GM12891 (cell line): ENCODE data around the gene MATR3.

Source experiments
- DNase-seq: peaks from one replicate; pipeline ENCODE4 v3.0.0; 2011; ENCODE audit warnings: low spot score; ENCODE audit not compliant: insufficient read length
- FAIRE-seq: peaks from 2 replicates; lab custom pipeline; 2011; peaks lifted over from hg19 to GRCh38; lab: Jason Lieb, UNC
- PAX5 ChIP-seq: IDR thresholded peaks from 2 replicates; pipeline ENCODE4 v1.6.1; 2011; ENCODE audit warnings: low read length, moderate library complexity, mild to moderate bottlenecking; ENCODE audit not compliant: insufficient read depth, severe bottlenecking
- POLR2A ChIP-seq: IDR thresholded peaks from 2 replicates; pipeline ENCODE4 v1.6.1; 2011; ENCODE audit warnings: low read depth, low read length, control low read depth
- POLR2AphosphoS5 ChIP-seq: IDR thresholded peaks from 2 replicates; pipeline ENCODE4 v1.6.1; 2011; ENCODE audit warnings: low read depth, low read length, control low read depth
- POU2F2 ChIP-seq: IDR thresholded peaks from 2 replicates; pipeline ENCODE4 v1.6.1; 2011; ENCODE audit warnings: low read depth, mild to moderate bottlenecking, control low read depth, low read length, moderate library complexity
- SPI1 ChIP-seq: IDR thresholded peaks from 2 replicates; pipeline ENCODE4 v1.6.1; 2011; ENCODE audit warnings: low read depth, low read length, control low read depth
- TAF1 ChIP-seq: IDR thresholded peaks from 2 replicates; pipeline ENCODE4 v1.6.1; 2011; ENCODE audit warnings: low read depth, low read length, control low read depth

Gene MATR3

DNA sequence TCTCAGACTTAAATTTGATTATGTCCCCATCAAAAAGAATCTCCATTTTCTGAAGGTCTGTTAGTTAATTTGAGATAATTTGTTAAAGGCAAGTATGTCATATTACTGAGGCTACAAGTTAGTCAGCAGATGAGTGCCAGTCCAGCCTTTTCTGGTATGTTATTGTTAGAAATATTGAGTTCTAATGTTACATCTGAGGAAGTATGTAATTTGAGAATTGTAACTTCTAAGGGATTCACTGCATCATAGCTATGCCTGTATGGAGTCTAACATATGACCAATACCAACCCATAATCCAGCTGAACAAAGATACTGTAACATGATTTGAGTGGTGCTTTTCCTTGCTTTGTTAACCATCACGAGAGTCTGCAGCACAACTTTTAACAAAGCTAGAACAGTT is 75.6 kb downstream of the MATR3 start:
- no peak for FAIRE-seq
- no peak for DNase-seq
- TF ChIP-seq SPI1 (no peak), POLR2AphosphoS5 (no peak), POLR2A (no peak), TAF1 (no peak)

DNA sequence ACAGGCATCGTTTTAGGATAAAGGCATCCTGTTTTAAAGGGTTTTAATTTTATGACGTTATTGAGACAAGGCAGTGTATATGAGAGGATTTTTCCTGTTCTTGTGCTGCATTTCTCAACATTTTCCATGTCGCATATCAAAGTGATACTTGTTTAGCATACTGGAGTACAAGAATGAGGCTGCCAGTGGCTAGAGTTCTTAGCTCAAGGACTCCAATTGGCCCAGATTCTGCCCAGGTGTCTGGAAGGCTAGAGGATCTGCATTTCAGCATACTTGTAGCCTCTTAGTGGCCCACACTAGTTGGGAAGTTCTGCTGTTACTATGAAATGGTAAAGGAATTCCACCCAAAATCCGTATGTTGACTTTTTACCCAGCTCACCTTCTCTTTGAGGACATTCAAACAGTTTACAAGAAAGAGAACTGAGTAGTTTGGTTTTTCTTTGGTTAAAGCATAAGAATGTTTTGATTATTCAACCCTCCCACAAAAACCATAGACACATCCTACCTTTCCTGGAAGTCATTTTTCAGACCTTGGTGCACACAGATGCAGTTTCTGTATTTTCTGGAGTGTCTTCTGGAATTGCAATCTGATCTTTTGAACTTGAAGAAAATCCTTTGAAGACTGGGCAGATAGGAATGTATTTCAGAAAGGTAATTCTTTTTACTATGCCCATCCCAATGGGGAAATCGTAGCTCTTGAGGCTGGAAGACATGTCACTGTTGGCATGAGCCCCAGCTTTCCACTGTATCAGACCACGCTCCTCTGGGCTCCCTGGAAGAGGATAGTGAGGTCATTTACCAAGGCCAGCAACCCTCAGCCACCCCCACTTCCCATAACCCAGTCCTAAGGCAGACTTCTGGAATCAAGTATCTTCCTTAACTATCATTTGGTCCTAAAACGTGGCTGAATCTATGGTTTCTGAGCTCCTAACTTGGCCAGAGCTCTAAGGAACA is 78.2 kb downstream of the MATR3 start:
- no peak for TF ChIP-seq TAF1
- TF ChIP-seq POLR2AphosphoS5: no peak
- no peak for TF ChIP-seq PAX5
- TF ChIP-seq SPI1: no peak
- TF ChIP-seq POLR2A: no peak
- DNase-seq (no peak), FAIRE-seq (no peak)

DNA sequence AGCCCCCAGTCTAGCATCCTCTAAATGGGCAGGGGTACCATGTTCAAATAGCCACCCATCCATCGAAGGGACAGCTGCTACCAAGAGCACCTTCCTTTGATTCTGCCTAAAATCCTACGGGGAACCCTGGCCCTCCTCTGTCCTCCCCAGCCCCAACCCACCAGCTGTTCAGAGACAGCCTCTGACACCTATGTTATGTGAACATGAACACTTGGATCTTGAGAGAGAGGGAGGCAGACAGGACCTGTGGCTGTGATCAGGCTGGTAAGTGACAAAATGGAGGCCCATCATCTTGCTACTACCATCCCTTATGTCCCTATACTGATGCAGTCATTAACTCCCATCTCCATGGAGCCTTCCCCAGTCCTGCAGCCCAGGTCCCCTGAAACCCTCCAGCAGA is 81.4 kb downstream of the MATR3 start:
- FAIRE-seq: peak; percentile 47
- TF ChIP-seq POU2F2: no peak
- TF ChIP-seq PAX5: no peak
- TF ChIP-seq TAF1: no peak
- TF ChIP-seq SPI1: no peak
- TF ChIP-seq POLR2AphosphoS5: no peak
- TF ChIP-seq POLR2A: no peak
- no peak for DNase-seq

DNA sequence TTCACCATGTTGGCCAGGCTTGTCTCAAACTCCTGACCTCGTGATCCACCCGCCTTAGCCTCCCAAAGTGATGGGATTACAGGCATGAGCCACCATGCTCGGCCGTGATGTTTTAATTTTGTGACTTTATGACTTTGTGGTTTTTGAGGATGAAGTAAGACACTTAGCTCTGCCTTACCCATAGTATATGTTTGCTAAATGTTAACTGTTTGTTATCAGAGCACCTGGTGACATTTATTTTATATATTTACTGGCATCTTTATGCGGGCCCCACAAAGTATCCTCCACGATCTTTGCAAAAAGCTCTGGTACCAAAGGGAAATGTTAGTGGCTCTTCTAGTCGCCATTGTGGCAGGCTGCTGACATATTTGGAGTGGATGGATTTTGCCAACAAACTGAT is 82.8 kb downstream of the MATR3 start:
- no peak for DNase-seq
- FAIRE-seq: no peak
- TF ChIP-seq POLR2AphosphoS5: no peak
- no peak for TF ChIP-seq POU2F2
- TF ChIP-seq POLR2A: no peak
- no peak for TF ChIP-seq PAX5
- no peak for TF ChIP-seq SPI1
- TF ChIP-seq TAF1: no peak

DNA sequence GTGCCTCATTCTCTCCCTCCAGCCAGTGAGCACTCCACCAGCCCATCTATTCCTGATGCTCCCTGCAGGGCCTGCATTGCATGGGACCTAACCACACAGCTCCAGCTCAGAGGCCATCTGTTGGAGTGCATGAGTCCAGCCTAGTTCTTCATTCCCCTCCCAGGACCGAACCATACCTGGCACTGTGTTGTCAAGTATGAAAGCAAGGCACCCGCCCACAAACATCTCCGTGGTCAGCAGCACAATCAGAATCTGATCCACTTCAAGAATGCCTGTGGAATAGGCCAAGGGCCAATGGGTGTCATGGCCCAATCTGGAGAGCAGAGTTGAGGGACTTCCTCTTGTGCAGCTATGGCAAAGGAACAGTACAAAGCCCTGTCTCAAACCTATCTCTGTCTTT is 83.7 kb downstream of the MATR3 start:
- FAIRE-seq (no peak), DNase-seq (no peak)
- no peak for TF ChIP-seq POLR2AphosphoS5
- no peak for TF ChIP-seq TAF1
- TF ChIP-seq SPI1: no peak
- no peak for TF ChIP-seq POU2F2
- TF ChIP-seq PAX5: no peak
- no peak for TF ChIP-seq POLR2A

DNA sequence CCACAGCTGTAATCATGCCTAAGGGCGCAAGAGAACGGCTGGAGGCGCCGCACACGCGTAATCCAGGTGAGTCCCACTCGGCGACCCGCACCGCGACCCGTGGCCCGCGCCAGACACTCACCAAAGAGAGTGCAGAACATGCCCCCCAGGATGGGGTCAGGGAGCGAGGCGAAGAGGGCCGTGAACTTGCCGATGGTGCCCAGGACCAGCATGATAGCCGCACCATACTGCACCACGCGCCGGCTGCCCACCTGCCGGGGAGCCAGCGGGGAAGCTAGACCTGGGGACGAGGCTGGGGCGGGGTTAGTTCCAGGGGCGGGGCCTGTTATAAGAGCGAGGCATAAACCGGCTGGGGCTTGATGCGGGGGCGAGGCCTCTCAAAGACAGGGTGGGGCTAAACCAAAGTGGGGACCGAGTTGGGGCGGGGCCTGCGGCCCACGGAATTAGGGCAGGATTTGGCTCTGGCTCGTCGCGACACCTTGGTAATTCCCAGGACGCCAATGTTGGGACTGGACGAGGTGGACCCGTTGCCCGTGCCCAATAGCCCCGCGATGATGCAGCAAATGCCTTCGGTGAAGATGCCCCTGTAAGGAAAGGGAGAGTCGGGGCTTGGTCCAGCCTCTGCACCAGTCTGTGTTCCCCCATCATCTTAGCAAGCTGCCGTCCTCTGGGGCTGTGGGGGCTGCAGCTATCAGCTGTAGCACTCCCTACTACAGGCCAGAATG is 84.7 kb downstream of the MATR3 start:
- DNase-seq (no peak), FAIRE-seq (no peak)
- no peak for TF ChIP-seq SPI1
- TF ChIP-seq POLR2AphosphoS5: no peak
- TF ChIP-seq PAX5: no peak

DNA sequence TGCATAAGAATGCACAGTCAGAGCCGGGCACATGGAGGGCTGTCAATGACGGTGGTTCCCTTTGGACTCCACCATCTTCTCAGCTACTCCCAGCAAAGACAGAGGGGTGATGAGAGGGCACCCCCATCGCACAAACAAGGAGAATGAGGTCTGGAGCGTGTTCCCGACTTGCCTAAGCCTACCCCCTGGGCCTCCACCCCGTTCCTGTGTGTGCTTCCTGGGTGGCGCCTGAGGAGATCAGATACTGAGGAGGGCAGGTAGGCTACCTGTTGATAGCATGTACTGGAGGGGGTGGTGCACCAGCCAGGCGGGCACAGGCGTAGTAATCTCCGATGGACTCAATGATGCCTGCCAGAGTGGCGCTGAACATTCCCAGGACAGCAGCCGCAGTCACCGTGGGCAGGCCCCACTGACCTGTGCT is 85.4 kb downstream of the MATR3 start:
- no peak for DNase-seq
- no peak for TF ChIP-seq POU2F2
- no peak for TF ChIP-seq TAF1
- no peak for TF ChIP-seq POLR2AphosphoS5
- no peak for TF ChIP-seq SPI1
- TF ChIP-seq PAX5: no peak
- no peak for TF ChIP-seq POLR2A
- no peak for FAIRE-seq

DNA sequence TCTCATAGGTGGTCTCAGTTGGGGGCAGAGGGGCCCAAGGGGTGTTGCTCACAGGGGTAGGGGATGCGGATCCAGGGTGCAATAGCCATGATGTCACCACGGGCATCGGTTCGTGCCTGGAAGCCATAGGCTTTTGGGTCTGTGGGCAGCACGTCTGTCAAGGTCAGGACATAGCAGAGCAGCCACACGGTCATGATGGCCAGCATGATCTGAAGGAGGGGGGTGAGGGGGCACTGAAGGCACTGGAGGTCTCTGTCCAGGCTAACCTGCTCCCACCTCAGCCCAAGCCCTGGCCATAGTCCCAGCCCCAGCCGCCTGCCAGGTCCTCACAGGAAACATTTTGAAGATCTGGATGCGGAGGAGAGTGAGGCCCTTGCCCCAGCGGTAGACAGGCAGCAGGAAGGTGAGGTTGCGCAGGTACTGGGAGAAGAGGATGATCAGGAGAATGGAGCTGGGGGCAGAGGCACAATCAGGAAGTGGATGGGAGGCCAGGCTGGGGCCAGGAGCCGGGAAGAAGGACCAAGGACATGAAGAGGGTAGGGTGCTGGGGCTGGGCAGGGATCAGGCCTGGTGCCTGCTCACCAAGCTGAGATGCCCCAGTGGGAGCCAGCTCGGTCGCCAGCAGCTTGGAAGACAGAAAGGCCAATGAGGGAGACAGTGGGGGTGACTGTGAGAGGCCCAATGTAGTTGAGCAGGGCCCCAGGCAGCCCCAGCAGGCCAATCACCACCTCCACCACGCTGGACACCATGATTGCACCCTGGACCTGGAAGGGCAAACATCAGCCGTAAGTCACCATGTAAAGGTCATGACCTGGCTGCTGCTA is 86.3 kb downstream of the MATR3 start:
- TF ChIP-seq TAF1: no peak
- no peak for TF ChIP-seq POLR2A
- TF ChIP-seq POU2F2: no peak
- TF ChIP-seq SPI1: no peak
- no peak for TF ChIP-seq PAX5
- TF ChIP-seq POLR2AphosphoS5: no peak
- FAIRE-seq (no peak), DNase-seq (no peak)
